ENCODE data around the gene TJAP1. TPM values are rescaled to one million over a fixed set of nuclear protein-coding genes. Genes with fewer than 3 reads are reported as not detected.

TJAP1 gene
- total and polyA plus RNA-seq, 2 of the 8 experiments (the other 6 are each of a cell fraction or from before 2014, with no cell fraction given), result 30.7 to 40.4 TPM

DNA sequence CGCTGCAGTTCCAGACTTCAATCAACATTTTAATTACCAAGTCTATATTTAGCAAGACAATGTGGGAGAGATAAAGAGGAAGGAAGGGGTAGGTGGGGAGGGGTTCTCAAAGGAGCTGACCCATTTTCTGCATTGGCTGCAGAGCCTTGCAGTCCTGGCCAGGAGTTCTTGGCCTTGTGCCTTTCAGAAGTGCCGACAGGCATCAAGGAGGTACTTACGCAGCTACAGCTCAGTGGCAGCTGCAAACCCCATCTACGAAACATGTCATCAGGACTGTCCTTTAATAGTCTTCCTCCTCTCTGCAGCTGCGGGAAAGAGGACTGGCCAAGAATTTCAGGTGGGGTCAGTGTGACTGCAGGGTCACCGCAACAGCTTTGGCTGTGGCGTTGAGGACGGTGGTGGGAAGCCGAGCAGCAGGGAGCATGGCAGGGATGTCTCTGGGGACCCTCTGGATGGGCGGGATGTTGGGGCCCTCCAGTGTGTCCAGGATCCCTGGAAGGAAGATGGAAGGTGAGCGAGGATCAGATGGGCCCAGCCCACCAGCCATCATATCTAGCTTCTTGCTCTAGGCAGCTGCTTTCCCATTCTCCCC is 34.5 kb downstream of the TJAP1 start:
- H2AFZ ChIP-seq (ENCODE audit: low read length), result no peak overlapping the region
- no peak overlapping the region for H2BK5ac ChIP-seq (ENCODE audit: low read depth, low read length)
- FAIRE-seq (no peak), DNase-seq (ENCODE audit: low read depth in 1 of 2, low spot score in 2 of 2) (no peak)
- no peak overlapping the region; a peak in 1 of 8 replicates for H3K4me3 ChIP-seq (ENCODE audit: extremely low read depth in 1 of 4, insufficient read depth in 2 of 4, low read depth in 3 of 4, low read length in 4 of 4)
- H4K91ac ChIP-seq (replicated peaks; ENCODE audit: insufficient read length, low read length), result no peak overlapping the region
- no peak overlapping the region for H2AK5ac ChIP-seq (ENCODE audit: low read depth, low read length)
- 94% methylated on average over 11 of the region's 11 CpGs; no CpG with 5 or more reads in 1 of the 2 experiments for WGBS, 2 experiments (ENCODE audit: extremely low coverage in 1 of 2, insufficient coverage in 1 of 2, insufficient read length in 1 of 2, insufficient replicate concordance in 2 of 2, low coverage in 1 of 2, low lambda C conversion rate in 2 of 2, missing lambda C conversion rate in 1 of 2)
- no peak overlapping the region for H4K5ac ChIP-seq (ENCODE audit: insufficient read length, low read depth, low read length)
- H3K9ac ChIP-seq (replicated peaks in 1 of 4; ENCODE audit: extremely low read depth in 1 of 4, low read depth in 3 of 4, low read length in 3 of 4), result no peak overlapping the region
- peaks cover 0 to 19% (median 15%) of the 10 kb centered on the region in 4 experiments; a peak in 5 of 7 replicates for H3K27me3 ChIP-seq (replicated peaks in 1 of 4; ENCODE audit: control insufficient read depth in 3 of 4, extremely low read depth in 1 of 4, insufficient read depth in 3 of 4, low read length in 3 of 4)
- H2BK120ac ChIP-seq (replicated peaks; ENCODE audit: low read depth, low read length), result no peak overlapping the region
- no peak overlapping the region for H3K27ac ChIP-seq (ENCODE audit: low read depth, low read length)
- H4K20me1 ChIP-seq (replicated peaks in 1 of 2; ENCODE audit: control insufficient read depth in 1 of 2, insufficient read depth in 2 of 2, low read length in 2 of 2), result peaks cover 4 to 18% of the 10 kb centered on the region in 2 experiments
- H3K9me3 ChIP-seq (ENCODE audit: insufficient read depth in 2 of 2, low read depth in 1 of 2, low read length in 1 of 2), result no peaks in the 10 kb centered on the region
- no peak overlapping the region for H4K8ac ChIP-seq (ENCODE audit: extremely low read depth, insufficient read depth, low read length)
- no peak overlapping the region for H3K14ac ChIP-seq (ENCODE audit: insufficient read length)
- peaks cover 6 to 16% of the 10 kb centered on the region in 2 experiments for H3K79me2 ChIP-seq (ENCODE audit: control insufficient read depth in 1 of 2, insufficient read depth in 2 of 2, low read length in 2 of 2)
- POLR2A ChIA-PET (ENCODE audit: partially characterized antibody), result interaction anchor here (0.8 to 12.6 kb wide), 11 partner anchors 8 to 125 kb away, joined by 3 to 147 read pairs (median 6); partner anchors contain the start of genes GTPBP2, POLR1C and YIPF3
- CTCF ChIA-PET (ENCODE audit: partially characterized antibody), result interaction anchor here (0.6 to 24.2 kb wide), 4 partner anchors 10 to 284 kb away, joined by 3 to 536 read pairs (median 6); partner anchors contain the start of gene TJAP1
- no peak overlapping the region for H3K18ac ChIP-seq (ENCODE audit: extremely low read depth, low read length)
- H3K79me1 ChIP-seq (ENCODE audit: low read depth, low read length), result peaks cover 10% of the 10 kb centered on the region
- H3K36me3 ChIP-seq (ENCODE audit: control insufficient read depth in 2 of 4, insufficient read depth in 4 of 4, low read length in 3 of 4), result peaks cover 14 to 37% (median 21%) of the 10 kb centered on the region in 4 experiments; a peak in 7 of 8 replicates
- H3K4me2 ChIP-seq (ENCODE audit: insufficient read depth in 1 of 2, low read depth in 2 of 2, low read length in 2 of 2), result no peak overlapping the region; a peak in 1 of 4 replicates
- peaks cover 0 to 27% (median 13%) of the 10 kb centered on the region in 4 experiments; a peak in 6 of 7 replicates for H3K4me1 ChIP-seq (replicated peaks in 1 of 4; ENCODE audit: control insufficient read depth in 3 of 4, insufficient read depth in 4 of 4, low read length in 3 of 4)
- no peak overlapping the region for H2BK12ac ChIP-seq (ENCODE audit: low read depth, low read length)
- H3K23ac ChIP-seq (ENCODE audit: insufficient read length), result no peak overlapping the region
- H2BK20ac ChIP-seq (ENCODE audit: low read length), result no peak overlapping the region
- no peak overlapping the region for H2BK15ac ChIP-seq (ENCODE audit: low read length)
- no peak overlapping the region for H3K4ac ChIP-seq (replicated peaks; ENCODE audit: insufficient read length, low read depth, low read length)
- no peak overlapping the region for H3K56ac ChIP-seq (replicated peaks; ENCODE audit: insufficient read length, low read depth, low read length)
- peaks cover 15% of the 10 kb centered on the region for H3K23me2 ChIP-seq (ENCODE audit: low read depth, low read length)
- TF ChIP-seq, protein P1, sequence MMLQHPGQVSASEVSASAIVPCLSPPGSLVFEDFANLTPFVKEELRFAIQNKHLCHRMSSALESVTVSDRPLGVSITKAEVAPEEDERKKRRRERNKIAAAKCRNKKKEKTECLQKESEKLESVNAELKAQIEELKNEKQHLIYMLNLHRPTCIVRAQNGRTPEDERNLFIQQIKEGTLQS (IDR thresholded peaks at IDR 0.05; ENCODE audit: insufficient read depth, low read depth, low read length), result no peak
- no peak for TF ChIP-seq RAD21 (IDR thresholded peaks at IDR 0.05 in 1 of 2, conservative IDR thresholded peaks at IDR 0.05 in 1 of 2; ENCODE audit: low read depth in 2 of 2, low read length in 2 of 2)
- TF ChIP-seq, protein P2, sequence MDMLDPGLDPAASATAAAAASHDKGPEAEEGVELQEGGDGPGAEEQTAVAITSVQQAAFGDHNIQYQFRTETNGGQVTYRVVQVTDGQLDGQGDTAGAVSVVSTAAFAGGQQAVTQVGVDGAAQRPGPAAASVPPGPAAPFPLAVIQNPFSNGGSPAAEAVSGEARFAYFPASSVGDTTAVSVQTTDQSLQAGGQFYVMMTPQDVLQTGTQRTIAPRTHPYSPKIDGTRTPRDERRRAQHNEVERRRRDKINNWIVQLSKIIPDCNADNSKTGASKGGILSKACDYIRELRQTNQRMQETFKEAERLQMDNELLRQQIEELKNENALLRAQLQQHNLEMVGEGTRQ (IDR thresholded peaks at IDR 0.05; ENCODE audit: low read length), result no peak
- no peak for TF ChIP-seq SP4 (IDR thresholded peaks at IDR 0.05; ENCODE audit: low read length)
- no peak for TF ChIP-seq BCL11A (IDR thresholded peaks at IDR 0.05; ENCODE audit: low read depth in 2 of 2, low read length in 2 of 2)
- TF ChIP-seq JUN (IDR thresholded peaks at IDR 0.05; ENCODE audit: low read depth, low read length), result no peak
- TF ChIP-seq, protein P3, sequence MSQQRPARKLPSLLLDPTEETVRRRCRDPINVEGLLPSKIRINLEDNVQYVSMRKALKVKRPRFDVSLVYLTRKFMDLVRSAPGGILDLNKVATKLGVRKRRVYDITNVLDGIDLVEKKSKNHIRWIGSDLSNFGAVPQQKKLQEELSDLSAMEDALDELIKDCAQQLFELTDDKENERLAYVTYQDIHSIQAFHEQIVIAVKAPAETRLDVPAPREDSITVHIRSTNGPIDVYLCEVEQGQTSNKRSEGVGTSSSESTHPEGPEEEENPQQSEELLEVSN (IDR thresholded peaks at IDR 0.05), result no peak
- TF ChIP-seq GTF2F1 (IDR thresholded peaks at IDR 0.05; ENCODE audit: borderline replicate concordance, low read depth, low read length), result no peak
- no peak for TF ChIP-seq RFX5 (IDR thresholded peaks at IDR 0.05; ENCODE audit: borderline replicate concordance, low read depth, low read length)
- TF ChIP-seq KDM1A (IDR thresholded peaks at IDR 0.05; ENCODE audit: borderline replicate concordance, low read length), result no peak

Measured in H1 (cell line).